Gastrocnemius medialis (tissue), 4 donors: Measurements from ENCODE around the gene SIDT2.

Experiments
- POLR2A ChIP-seq, 2 donors: fragments of 450-650 bp; IDR thresholded peaks; one replicate each; pipeline ENCODE4 v1.6.1; 2017; ENCODE audit warnings: antibody characterized with exemption in 2 of 2, mild to moderate bottlenecking in 2 of 2, moderate library complexity in 2 of 2
- TF ChIP-seq, protein P1 (sequence below), 5 experiments: fragments of 450-650 bp in 3 of 5; fragments of 200-600 bp in 2 of 5; sonication (generic) in 2 of 5; IDR thresholded peaks in 4 of 5; conservative IDR thresholded peaks in 1 of 5; 1 replicate in 4 of 5; 2 replicates in 1 of 5; pipeline ENCODE4 v1.5.1; 2016 to 2019; ENCODE audit warnings: antibody characterized with exemption in 5 of 5, mild to moderate bottlenecking in 3 of 5, moderate library complexity in 3 of 5

DNA sequence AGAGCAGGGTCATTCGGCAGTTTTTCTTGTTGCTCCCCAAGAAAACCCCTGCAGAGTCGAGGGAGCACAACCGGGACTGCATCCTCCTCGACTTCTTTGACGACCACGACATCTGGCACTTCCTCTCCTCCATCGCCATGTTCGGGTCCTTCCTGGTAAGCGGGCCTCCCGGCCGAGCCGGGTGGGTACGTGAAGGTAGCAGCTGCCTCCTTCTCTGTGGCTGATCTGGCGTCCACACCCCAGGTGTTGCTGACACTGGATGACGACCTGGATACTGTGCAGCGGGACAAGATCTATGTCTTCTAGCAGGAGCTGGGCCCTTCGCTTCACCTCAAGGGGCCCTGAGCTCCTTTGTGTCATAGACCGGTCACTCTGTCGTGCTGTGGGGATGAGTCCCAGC, 17.2 kb downstream of the SIDT2 start:
- TF ChIP-seq, protein P1, sequence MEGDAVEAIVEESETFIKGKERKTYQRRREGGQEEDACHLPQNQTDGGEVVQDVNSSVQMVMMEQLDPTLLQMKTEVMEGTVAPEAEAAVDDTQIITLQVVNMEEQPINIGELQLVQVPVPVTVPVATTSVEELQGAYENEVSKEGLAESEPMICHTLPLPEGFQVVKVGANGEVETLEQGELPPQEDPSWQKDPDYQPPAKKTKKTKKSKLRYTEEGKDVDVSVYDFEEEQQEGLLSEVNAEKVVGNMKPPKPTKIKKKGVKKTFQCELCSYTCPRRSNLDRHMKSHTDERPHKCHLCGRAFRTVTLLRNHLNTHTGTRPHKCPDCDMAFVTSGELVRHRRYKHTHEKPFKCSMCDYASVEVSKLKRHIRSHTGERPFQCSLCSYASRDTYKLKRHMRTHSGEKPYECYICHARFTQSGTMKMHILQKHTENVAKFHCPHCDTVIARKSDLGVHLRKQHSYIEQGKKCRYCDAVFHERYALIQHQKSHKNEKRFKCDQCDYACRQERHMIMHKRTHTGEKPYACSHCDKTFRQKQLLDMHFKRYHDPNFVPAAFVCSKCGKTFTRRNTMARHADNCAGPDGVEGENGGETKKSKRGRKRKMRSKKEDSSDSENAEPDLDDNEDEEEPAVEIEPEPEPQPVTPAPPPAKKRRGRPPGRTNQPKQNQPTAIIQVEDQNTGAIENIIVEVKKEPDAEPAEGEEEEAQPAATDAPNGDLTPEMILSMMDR (IDR thresholded peaks at IDR 0.05 in 4 of 5, conservative IDR thresholded peaks at IDR 0.05 in 1 of 5) = no peak
- no peak for TF ChIP-seq POLR2A (IDR thresholded peaks at IDR 0.05)
